Measurements from ENCODE around the gene CALCOCO2.

The CALCOCO2 gene

GRCh38 chr17:48873696-48874443 is 43.0 kb downstream of the CALCOCO2 start:
- no peak for DNase-seq

- DNase-seq: peak; percentile 57
Measured at GRCh38 chr17:48878920-48879898, 48.4 kb downstream of the CALCOCO2 start.

DNA sequence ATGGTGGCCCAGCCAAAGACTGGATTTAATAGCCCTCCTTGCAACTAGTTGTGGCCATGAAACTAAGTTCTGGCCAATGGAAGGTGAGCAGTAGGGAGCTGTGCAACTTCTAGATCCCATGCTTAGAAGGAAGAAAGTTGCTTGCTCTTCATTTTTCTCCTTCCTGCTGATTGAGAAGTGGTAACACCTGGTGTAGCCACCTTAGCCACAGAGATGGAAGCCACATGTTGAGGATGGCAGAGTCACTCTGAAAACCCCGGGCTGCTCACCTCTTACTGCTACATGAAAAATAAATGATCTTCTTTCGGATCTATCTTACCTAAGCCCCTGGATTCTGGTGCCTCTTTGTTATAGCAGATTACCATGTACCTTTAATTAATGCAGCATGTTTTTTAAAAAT is 51.4 kb downstream of the CALCOCO2 start:
- no peak for DNase-seq

DNA sequence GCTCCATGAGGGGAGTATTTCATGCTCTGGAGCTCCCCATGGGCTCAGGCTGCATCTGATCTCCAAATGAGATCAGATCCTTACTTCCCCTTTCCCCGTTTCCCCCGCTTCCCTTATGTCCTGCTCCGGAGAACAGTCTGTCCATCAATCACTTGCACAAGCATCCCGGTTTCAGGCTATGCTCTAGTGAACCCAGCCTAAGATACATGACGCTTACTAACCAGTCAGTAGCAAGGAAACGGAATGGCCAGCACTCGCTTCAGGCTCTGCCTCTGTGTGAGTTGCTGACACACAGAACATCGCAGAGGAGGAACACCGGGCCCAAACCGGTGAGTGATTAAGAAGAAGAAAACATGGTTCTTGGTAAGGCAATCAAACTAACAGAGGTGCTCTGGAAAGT is 52.3 kb downstream of the CALCOCO2 start:
- DNase-seq: no peak

GRCh38 chr17:48890086-48890485 is 59.3 kb downstream of the CALCOCO2 start:
- no peak for DNase-seq

- DNase-seq: no peak
Measured at GRCh38 chr17:48892940-48893645, 62.3 kb downstream of the CALCOCO2 start.

DNA sequence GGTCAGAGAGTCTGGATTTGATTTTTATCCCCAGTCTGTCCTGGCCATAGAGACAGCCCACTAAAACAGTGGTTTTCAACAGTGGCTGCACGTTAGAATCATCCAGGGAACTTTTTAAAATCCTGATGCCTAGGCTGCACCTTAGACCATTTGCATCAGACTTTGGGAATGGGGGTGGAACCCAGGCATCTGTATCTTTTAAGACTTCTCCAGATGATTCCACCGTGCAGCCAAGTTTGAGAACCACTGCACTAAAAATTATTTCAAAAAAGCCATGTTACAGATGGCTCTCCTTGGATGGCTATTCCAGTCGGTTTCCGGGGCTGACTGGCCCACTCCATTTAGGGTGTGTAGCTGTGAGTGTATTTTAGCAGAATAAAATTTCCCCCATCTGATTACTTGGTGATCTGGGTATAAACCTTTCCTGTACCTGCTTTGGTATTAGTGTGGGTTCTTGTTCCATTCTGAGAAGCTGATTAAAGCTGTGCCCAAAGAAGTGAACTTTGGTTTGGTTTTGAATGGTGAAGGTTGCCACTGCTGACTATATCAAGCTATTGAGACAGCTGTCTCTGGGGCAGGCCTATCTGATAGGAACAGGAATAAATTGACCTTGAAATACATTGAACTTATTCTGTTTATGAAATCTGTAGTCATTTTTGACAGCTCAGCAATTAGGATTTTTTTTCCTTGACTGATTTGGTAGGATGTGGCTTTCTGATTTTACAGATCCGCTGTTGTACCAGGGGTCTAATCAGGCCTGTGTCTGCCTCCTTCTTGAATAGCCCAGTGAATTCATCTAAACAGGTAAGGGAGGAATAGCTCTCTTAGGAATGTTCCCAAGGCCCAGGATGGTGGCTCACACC is 63.0 kb downstream of the CALCOCO2 start:
- no peak for DNase-seq

DNA sequence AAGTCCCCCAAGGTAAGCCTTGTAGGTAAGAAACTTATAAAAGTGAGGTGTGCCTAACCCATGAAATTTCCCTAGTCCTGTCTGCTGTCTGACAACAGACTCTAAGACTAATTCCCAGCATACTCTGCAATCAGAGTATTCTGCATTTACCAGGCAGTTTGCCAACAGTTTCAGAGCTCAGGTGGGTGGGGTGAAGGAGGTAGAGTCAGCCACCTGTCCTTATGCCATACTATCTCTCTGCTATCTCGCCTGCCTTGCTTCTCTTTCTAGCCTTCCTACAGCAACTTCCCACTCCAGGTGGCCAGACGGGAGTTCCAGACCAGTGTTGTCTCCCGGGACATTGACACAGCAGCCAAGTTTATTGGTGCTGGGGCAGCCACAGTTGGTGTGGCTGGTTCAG is 64.1 kb downstream of the CALCOCO2 start:
- DNase-seq: no peak

DNA sequence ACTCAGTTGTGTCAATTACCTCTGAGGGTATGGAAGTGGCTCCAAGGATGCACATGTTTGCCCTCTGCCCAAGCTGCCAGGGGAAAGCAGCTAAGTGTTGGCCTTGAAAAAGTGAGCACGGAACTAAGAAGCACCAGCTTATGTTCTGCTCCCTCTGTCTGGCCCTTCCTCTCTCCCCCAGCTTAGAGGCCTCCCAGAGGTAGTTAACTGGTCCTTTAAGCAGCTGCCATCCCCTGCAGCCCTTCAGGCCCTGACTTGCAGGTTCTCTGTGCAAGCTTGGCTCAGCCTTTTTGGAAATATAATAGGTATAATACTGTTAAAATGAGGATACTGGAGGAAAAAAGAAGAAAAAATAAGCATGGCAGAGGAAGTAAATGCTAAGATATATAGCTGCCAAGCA is 70.4 kb downstream of the CALCOCO2 start:
- DNase-seq: no peak

GRCh38 chr17:48903401-48903800 is 72.6 kb downstream of the CALCOCO2 start:
- DNase-seq: no peak

- DNase-seq: no peak
Measured at GRCh38 chr17:48904428-48904827, 73.6 kb downstream of the CALCOCO2 start.

GRCh38 chr17:48905987-48906515 is 75.2 kb downstream of the CALCOCO2 start:
- no peak for DNase-seq

- DNase-seq: peak; percentile 29
Measured at GRCh38 chr17:48907713-48908046, 76.8 kb downstream of the CALCOCO2 start.

GRCh38 chr17:48908047-48908843 is 77.4 kb downstream of the CALCOCO2 start, which contains the start of gene UBE2Z:
Gene UBE2Z, plus strand, starts transcription at chr17:48908407. Its CDS starts 97 bp downstream, at chr17:48908504.
- DNase-seq: peak; percentile 96

- DNase-seq: peak; percentile 92
Measured at GRCh38 chr17:48908853-48909394, 78.1 kb downstream of the CALCOCO2 start.

- DNase-seq: no peak
Measured at GRCh38 chr17:48909783-48910182, 78.9 kb downstream of the CALCOCO2 start.

GRCh38 chr17:48910370-48910769 is 79.5 kb downstream of the CALCOCO2 start:
- DNase-seq: no peak

DNA sequence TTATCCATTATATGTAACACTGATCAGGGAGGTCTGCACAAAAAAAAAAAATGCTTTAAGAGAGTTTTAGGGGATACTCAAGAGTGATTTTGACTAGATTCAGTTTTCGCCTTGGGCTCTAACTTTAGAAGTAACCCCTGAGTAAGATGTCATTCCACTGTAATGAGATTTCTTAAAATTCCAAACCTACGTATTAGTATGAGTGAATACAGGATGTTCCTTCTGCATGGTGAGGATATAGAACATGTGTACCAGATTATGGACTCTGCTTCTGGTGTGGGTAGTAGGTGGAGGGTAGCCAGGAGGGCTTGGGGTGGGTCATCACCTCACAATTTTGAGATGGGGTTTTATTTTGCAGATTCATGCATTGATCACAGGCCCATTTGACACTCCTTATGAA is 81.6 kb downstream of the CALCOCO2 start:
- DNase-seq: no peak

All from fibroblast of skin of abdomen (primary cell).